Aorta (tissue), 5 donors: ENCODE measurements around the gene TMEM164. TPM values are rescaled to one million over a fixed set of nuclear protein-coding genes. Genes with fewer than 3 reads are reported as not detected.

Experiments used
- ATAC-seq: fragments of 200-7000 bp; cut with Tn5 transposase; one replicate; pipeline ENCODE4 v1.9.1; 2022; ENCODE audit warnings: moderate library complexity; ENCODE audit not compliant: low FRiP score
- DNase-seq, 2 donors: peaks; one replicate each; pipeline ENCODE4 v3.0.0-alpha.2; 2020
- H3K27ac ChIP-seq, 2 donors: one replicate each; pipeline ENCODE4 v1.5.1; 2013; ENCODE audit warnings: low read length in 2 of 2, mild to moderate bottlenecking in 2 of 2, moderate library complexity in 2 of 2, control low read depth in 1 of 2, inconsistent platforms in 1 of 2, low read depth in 1 of 2
- H3K27me3 ChIP-seq, 2 donors: one replicate each; pipeline ENCODE4 v1.6.1; 2013; ENCODE audit warnings: control low read depth in 1 of 2, low read length in 1 of 2, mild to moderate bottlenecking in 1 of 2, moderate library complexity in 1 of 2; ENCODE audit not compliant: insufficient read depth in 2 of 2, control insufficient read depth in 1 of 2
- H3K36me3 ChIP-seq, 2 donors: one replicate each; pipeline ENCODE4 v1.6.1; 2013; ENCODE audit warnings: control low read depth in 1 of 2, low read length in 1 of 2, mild to moderate bottlenecking in 1 of 2; ENCODE audit not compliant: insufficient read depth in 2 of 2, control insufficient read depth in 1 of 2
- H3K4me1 ChIP-seq, 2 donors: one replicate each; pipeline ENCODE4 v1.6.1; 2013; ENCODE audit warnings: low read length in 2 of 2, control low read depth in 1 of 2, mild to moderate bottlenecking in 1 of 2, moderate library complexity in 1 of 2; ENCODE audit not compliant: insufficient read depth in 2 of 2, control insufficient read depth in 1 of 2
- H3K4me3 ChIP-seq, 2 donors: one replicate each; pipeline ENCODE4 v1.5.1; 2013; ENCODE audit warnings: low read length in 2 of 2, control low read depth in 1 of 2, mild to moderate bottlenecking in 1 of 2
- H3K9me3 ChIP-seq: one replicate; pipeline ENCODE4 v1.6.1; 2013; ENCODE audit warnings: mild to moderate bottlenecking, low read length; ENCODE audit not compliant: control insufficient read depth
- WGBS, 2 donors: extraction: QIAGEN DNeasy Blood & Tissue Kit; methylation state at CpG; one replicate each; pipeline ENCODE4 v1.1.7; 2013; 5-methylcytosine and 5-hydroxymethylcytosine counted together
- intact Hi-C, 2 donors: fragments of 100-400 bp; cut with DNase I; formaldehyde crosslinking; loops; one replicate each; pipeline versions ENCODE4 v1.14.2 to v1.15.0; 2022
- polyA plus RNA-seq, 2 donors: library from polyadenylated mRNA; stranded (reverse); fragments of 200-250 nt; gene quantifications; one replicate each; pipeline ENCODE4 v1.2.3, GENCODE V29; 2013
- total RNA-seq, 2 donors: library from RNA; stranded (reverse); fragmentation: NEBNext Ultra II Directional; extraction: Animal tissue kit (Norgen Biotek cat#: 25700); gene quantifications; one replicate each; pipeline ENCODE4 v1.2.1, GENCODE V29; 2021
- donor health status: healthy with polysubstance abuse.
- donor health status: Bipolar disorder and iron deficiency.
- donor health status: DM: no; HTN: no; CAD: no.
- donor health status: DM: no; HTN: no; CAD: no.
- donor health status: DM: yes; HTN: yes; CAD: no.

Gene TMEM164
- total and polyA plus RNA-seq, 4 donors = 7.8 to 18.3 (median 11.2) TPM

GRCh38 chrX:110051559-110051958 is 48.6 kb downstream of the TMEM164 start:
- 90 to 97% methylated on average over 2 of the region's 2 CpGs for WGBS, 2 donors
- Histone ChIP-seq H3K27me3 (no peaks in the 10 kb centered on the region), H3K9me3 (no peaks in the 10 kb centered on the region), H3K4me1 (peaks cover 0 to 1% of the 10 kb centered on the region in 2 donors), H3K27ac (no peak overlapping the region), H3K36me3 (no peaks in the 10 kb centered on the region), H3K4me3 (no peak overlapping the region)
- intact Hi-C loops = no loop called here
- ATAC-seq = no peak
- DNase-seq = no peak

GRCh38 chrX:110052303-110052702 is 49.4 kb downstream of the TMEM164 start:
- no peak for ATAC-seq
- no peak overlapping the region for H3K4me3 ChIP-seq
- intact Hi-C loops = no loop called here
- H3K9me3 ChIP-seq = no peaks in the 10 kb centered on the region
- H3K27ac ChIP-seq = no peak overlapping the region
- H3K27me3 ChIP-seq = no peaks in the 10 kb centered on the region
- no peak for DNase-seq
- H3K4me1 ChIP-seq = peaks cover 0 to 1% of the 10 kb centered on the region in 2 donors
- H3K36me3 ChIP-seq = no peaks in the 10 kb centered on the region

GRCh38 chrX:110053453-110053852 is 50.5 kb downstream of the TMEM164 start:
- no peaks in the 10 kb centered on the region for H3K27me3 ChIP-seq
- H3K36me3 ChIP-seq = no peaks in the 10 kb centered on the region
- ATAC-seq (no peak), DNase-seq (no peak)
- WGBS, 2 donors = 80 to 89% methylated on average over 1 of the region's 1 CpG
- no peak overlapping the region for H3K4me3 ChIP-seq
- peaks cover 0 to 1% of the 10 kb centered on the region in 2 donors for H3K4me1 ChIP-seq
- H3K27ac ChIP-seq = no peak overlapping the region
- intact Hi-C loops = no loop called here
- H3K9me3 ChIP-seq = no peaks in the 10 kb centered on the region

- H3K36me3 ChIP-seq = no peaks in the 10 kb centered on the region
- no peaks in the 10 kb centered on the region for H3K27me3 ChIP-seq
- no peak for ATAC-seq
- DNase-seq = no peak
- H3K9me3 ChIP-seq = no peaks in the 10 kb centered on the region
- H3K4me3 ChIP-seq = no peak overlapping the region
- no peak overlapping the region for H3K27ac ChIP-seq
- intact Hi-C loops = no loop called here
- H3K4me1 ChIP-seq = no peaks in the 10 kb centered on the region
- WGBS, 2 donors = 85 to 95% methylated on average over 4 of the region's 4 CpGs
Observed at GRCh38 chrX:110055616-110056015, 52.7 kb downstream of the TMEM164 start.

- no peak overlapping the region for H3K27ac ChIP-seq
- ATAC-seq (no peak), DNase-seq (no peak)
- no peaks in the 10 kb centered on the region for H3K27me3 ChIP-seq
- intact Hi-C loops = no loop called here
- no peaks in the 10 kb centered on the region for H3K4me1 ChIP-seq
- H3K4me3 ChIP-seq = no peak overlapping the region
- H3K9me3 ChIP-seq = no peaks in the 10 kb centered on the region
- WGBS, 2 donors = 85 to 91% methylated on average over 1 of the region's 1 CpG
- no peaks in the 10 kb centered on the region for H3K36me3 ChIP-seq
Observed at GRCh38 chrX:110056419-110056818, 53.5 kb downstream of the TMEM164 start.

- no peaks in the 10 kb centered on the region for H3K4me1 ChIP-seq
- intact Hi-C loops = no loop called here
- no peaks in the 10 kb centered on the region for H3K36me3 ChIP-seq
- 56 to 70% methylated on average over 3 of the region's 3 CpGs for WGBS, 2 donors
- ATAC-seq (no peak), DNase-seq (no peak)
- H3K27me3 ChIP-seq = no peaks in the 10 kb centered on the region
- no peak overlapping the region for H3K27ac ChIP-seq
- no peaks in the 10 kb centered on the region for H3K9me3 ChIP-seq
- H3K4me3 ChIP-seq = no peak overlapping the region
Observed at GRCh38 chrX:110059410-110059809, 56.5 kb downstream of the TMEM164 start.

GRCh38 chrX:110060317-110060716 is 57.4 kb downstream of the TMEM164 start:
- no peaks in the 10 kb centered on the region for H3K27me3 ChIP-seq
- DNase-seq (no peak), ATAC-seq (no peak)
- no peak overlapping the region for H3K27ac ChIP-seq
- H3K9me3 ChIP-seq = no peaks in the 10 kb centered on the region
- no peaks in the 10 kb centered on the region for H3K36me3 ChIP-seq
- no peaks in the 10 kb centered on the region for H3K4me1 ChIP-seq
- no peak overlapping the region for H3K4me3 ChIP-seq
- intact Hi-C loops = no loop called here

- intact Hi-C loops = no loop called here
- H3K9me3 ChIP-seq = no peaks in the 10 kb centered on the region
- ATAC-seq = no peak
- WGBS, 2 donors = 50 to 98% methylated on average over 1 of the region's 1 CpG
- H3K27ac ChIP-seq = no peak overlapping the region
- no peak overlapping the region for H3K4me3 ChIP-seq
- no peak for DNase-seq
- no peaks in the 10 kb centered on the region for H3K4me1 ChIP-seq
- H3K27me3 ChIP-seq = no peaks in the 10 kb centered on the region
- H3K36me3 ChIP-seq = no peaks in the 10 kb centered on the region
Observed at GRCh38 chrX:110060846-110061537, 58.1 kb downstream of the TMEM164 start.

- WGBS, 2 donors = 78 to 100% methylated on average over 1 of the region's 1 CpG
- H3K36me3 ChIP-seq = no peaks in the 10 kb centered on the region
- peaks cover 0 to 2% of the 10 kb centered on the region in 2 donors for H3K4me1 ChIP-seq
- no peaks in the 10 kb centered on the region for H3K27me3 ChIP-seq
- intact Hi-C loops = no loop called here
- ATAC-seq = no peak
- DNase-seq = no peak
- H3K4me3 ChIP-seq = no peak overlapping the region
- H3K27ac ChIP-seq = no peak overlapping the region
- H3K9me3 ChIP-seq = no peaks in the 10 kb centered on the region
Observed at GRCh38 chrX:110062919-110063318, 60.0 kb downstream of the TMEM164 start.
